Stimulated activated CD4-positive, alpha-beta T cell treated with anti-CD3 and anti-CD28 coated beads, Interleukin-15, amount 100 ng/mL, for 1 hour (primary cell): Measurements from ENCODE around the gene OTUD6A.
"Not testable (repeated sequence)": the region's sequence is repeated elsewhere in the genome, so short reads cannot be mapped to it uniquely, and the experiment has no call there.

Source experiments
- DNase-seq, 2 donors: peaks; one replicate each; pipeline ENCODE4 v3.0.0-alpha.2; 2020; ENCODE audit warnings: low read depth in 1 of 2, low spot score in 1 of 2

The OTUD6A gene

GRCh38 chrX:70046978-70047377 lies 15.3 kb upstream of the OTUD6A start:
- no peak for DNase-seq

DNA sequence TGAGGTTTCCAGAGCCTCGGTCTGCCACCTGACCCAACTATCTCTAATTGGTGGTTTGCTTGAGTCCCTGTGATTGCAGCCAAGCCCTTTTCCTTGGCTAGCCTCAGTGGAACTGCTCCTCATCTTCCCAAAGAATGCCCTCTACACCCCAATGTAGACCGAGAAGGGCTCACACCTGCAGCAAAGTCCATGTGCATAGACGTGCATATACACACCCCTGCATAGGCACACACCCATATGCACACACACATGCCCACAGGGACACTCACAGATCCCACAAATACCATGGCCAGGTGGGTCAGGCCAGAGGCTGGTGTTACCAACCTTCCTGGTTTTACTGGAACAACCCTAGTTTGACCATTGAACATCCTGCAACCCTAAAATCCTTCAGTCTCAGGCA lies 12.9 kb upstream of the OTUD6A start:
- DNase-seq, result no peak

DNA sequence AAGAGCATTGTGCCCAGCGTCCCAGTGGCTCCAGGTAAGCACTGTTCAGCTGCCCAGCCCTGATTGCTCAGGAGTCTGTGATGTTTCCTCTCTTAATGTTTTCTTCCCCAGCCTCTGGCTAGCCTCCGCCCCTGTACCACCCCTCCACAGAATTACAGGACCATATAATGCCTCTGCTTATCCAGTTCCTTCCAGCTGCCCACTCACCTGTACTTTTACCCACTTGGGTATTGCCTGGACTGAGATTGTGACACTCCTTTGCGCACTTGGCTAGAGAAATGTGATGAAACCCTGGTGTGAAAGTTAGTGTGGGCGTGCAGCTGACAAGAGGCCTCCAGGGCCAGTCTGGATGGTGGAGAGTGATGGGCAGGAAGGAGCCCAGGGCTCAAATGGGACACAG lies 12.3 kb upstream of the OTUD6A start, which contains the start of gene AWAT2:
TSS of gene AWAT2 (minus strand) at position 14 of the 400 bp plus-strand sequence. CDS start at position 8, 6 bp downstream.
- no peak for DNase-seq

GRCh38 chrX:70052895-70053615 lies 9.2 kb upstream of the OTUD6A start:
- no peak for DNase-seq

DNA sequence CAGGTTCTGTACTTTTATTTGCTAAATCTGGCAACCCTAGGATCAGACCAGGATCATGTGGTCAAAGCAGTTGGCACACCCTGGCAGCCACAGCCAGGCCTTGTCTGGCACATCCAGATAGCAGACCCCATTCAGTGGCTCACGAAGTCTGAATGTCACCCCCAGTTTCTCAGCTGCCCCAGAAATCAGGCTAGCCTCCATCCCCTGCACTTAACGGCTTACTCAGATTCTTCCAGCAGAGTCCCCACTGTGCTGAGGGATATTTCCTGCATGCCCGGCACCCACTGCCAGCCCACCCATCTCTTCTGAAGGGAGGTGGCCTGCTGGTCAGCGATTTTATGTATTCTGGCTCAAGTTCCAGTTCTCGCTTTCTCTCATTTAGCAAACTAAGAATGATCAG lies 7.9 kb upstream of the OTUD6A start:
- no peak for DNase-seq

GRCh38 chrX:70062961-70063550 lies 799 bp downstream of the OTUD6A start:
- DNase-seq, result no peak

DNA sequence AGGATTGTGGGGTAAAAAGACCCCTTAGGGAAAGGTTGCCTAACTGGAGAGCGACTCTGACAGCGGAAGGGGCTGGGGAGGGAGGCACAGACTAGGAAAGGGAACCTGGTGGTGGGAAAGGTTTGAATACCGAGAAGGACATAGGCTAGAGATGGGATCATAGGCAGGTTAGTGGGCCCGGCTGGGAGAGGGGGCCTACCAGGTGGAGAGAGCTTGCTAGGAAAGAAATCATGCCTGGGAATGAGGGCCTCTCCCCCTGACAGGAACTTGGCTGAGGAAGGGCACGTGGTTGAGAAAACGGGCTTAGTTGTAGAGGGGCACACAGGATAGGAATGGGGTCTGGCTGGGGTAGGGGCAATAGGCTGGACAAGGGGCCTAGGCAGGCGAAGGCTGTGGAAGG lies 4.4 kb downstream of the OTUD6A start:
- DNase-seq, result no peak

GRCh38 chrX:70079297-70079696 lies 17.0 kb downstream of the OTUD6A start:
- no peak for DNase-seq

GRCh38 chrX:70079870-70080269 lies 17.6 kb downstream of the OTUD6A start:
- DNase-seq, result no peak

- DNase-seq, result no peak
These were observed 20.5 kb downstream of the OTUD6A start for GRCh38 chrX:70082723-70083122.

GRCh38 chrX:70084592-70085240 lies 22.5 kb downstream of the OTUD6A start:
- no peak for DNase-seq

DNA sequence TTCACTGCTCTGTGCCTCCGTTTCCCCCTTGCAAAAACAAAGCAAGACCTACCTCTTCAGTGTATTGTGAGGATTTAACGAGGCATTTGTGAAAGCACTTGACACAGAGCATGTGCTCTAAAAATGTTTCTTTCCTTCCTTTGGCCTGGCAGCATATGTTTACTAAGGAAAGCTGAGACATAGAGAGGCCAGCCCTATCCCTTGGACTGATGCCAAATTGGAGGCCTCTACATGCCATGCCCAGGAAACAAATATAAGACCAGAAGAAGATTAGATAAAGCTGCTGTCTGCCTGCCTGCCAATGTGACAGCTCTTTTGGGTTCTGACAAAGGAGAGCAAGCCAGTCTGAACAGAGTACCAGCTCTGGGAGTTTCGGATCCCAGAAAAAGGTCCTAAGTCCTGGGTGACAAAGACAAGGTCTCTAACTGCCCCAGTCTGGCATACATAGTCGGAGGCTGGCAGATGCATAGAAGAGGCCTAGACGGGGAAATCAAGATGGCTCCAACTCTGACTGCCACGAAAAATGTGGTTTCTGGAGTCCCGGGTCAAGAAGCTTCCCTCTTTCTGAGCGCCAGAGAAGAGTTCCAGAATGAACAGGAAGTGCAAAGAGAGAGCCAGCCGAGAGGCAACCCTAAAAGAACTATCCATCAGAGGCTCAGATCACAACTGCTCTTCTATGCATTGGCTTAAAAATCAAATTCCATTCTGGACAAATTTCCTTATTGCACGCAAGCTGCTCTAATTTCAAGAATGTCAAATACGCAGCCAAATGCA lies 25.8 kb downstream of the OTUD6A start:
- DNase-seq, result no peak

DNA sequence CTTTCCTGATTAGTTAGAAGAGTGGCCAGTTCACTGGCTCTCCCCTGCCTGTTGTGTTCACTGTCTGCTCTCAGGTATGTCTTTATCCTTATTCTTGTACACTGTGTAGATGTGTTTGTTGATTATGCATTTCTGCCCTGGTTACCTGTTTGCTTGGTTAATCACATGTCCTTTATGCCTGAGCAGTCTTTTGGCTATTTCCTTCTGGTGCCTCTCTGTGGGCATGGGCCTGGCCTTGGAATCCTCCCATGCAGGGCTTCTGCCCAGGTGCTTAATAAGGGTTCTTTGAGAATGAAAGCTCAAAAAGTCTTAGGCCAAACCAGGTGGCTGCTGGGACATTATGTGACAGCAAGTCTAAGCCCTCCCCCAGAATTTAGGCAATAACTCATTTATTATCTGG lies 26.5 kb downstream of the OTUD6A start:
- DNase-seq, result no peak

DNA sequence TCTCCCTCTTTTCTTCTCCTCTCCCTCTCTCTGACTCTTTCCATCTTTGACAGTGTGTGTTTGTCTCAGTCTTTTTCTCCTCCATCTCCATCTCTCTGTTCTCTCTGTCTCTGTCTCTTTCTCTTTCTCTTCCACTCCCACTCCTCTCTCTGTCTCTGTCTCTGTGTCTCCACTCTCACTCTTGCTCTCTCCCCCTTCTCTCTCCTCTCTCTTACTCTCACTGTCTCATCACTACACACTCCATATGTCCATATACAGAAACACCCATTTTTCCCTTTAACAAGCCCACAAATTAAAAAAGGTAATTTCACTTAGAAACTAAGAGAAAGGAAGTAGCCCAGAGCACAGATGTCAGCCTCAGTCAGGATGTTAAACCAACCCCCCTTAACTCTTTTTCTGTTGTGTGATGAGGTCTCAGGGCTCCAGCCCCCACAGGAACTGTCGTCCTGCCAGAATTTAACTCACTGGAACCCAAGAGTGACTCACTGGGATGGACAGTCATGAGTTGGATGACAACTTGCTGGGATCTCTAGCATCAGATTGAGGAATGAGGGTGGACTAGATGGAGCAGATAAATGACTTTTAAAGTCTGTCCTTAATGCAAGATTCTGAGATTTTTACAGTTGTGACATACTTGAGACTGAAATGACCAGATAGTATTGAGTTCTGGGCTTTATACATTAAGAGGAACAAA lies 27.5 kb downstream of the OTUD6A start:
- DNase-seq, result no peak

GRCh38 chrX:70092247-70092646 lies 30.0 kb downstream of the OTUD6A start:
- DNase-seq, result no peak

- no peak for DNase-seq
These were observed 33.8 kb downstream of the OTUD6A start for GRCh38 chrX:70096052-70096451.

- DNase-seq, result no peak
These were observed 43.0 kb downstream of the OTUD6A start for GRCh38 chrX:70105229-70105628.

GRCh38 chrX:70111436-70112026 lies 49.3 kb downstream of the OTUD6A start:
- not testable (repeated sequence) for DNase-seq
